H1 (cell line): ENCODE measurements around the gene ASB16. TPM values are rescaled to one million over a fixed set of nuclear protein-coding genes. Genes with fewer than 3 reads are reported as not detected.
A peak's percentile ranks its signal among the peaks of the same experiment; 100 is the strongest.

Experiments used
- CTCF ChIA-PET: fragments of 300-600 bp; sonication (Branson Sonifier 250); formaldehyde crosslinking; loops from one replicate; lab custom pipeline; 2021; ENCODE audit not compliant: partially characterized antibody; lab: Charles Lee
- POLR2A ChIA-PET: fragments of 300-600 bp; sonication (Branson Sonifier 250); formaldehyde crosslinking; loops from one replicate; lab custom pipeline; 2021; ENCODE audit warnings: inconsistent platforms; ENCODE audit not compliant: partially characterized antibody; lab: Charles Lee
- DNase-seq, 2 experiments: peaks; one replicate each; pipeline versions ENCODE4 v3.0.0 to v3.0.0-alpha.2; 2010 to 2022; ENCODE audit warnings: low spot score in 2 of 2, low read depth in 1 of 2, mixed read lengths in 1 of 2
- FAIRE-seq: peaks from 2 replicates; lab custom pipeline; 2011; peaks lifted over from hg19 to GRCh38; lab: Jason Lieb, UNC
- H2AFZ ChIP-seq: 2 replicates; pipeline ENCODE4 v1.8.1; 2012; ENCODE audit warnings: low read length, inconsistent platforms
- H2AK5ac ChIP-seq: 2 replicates; pipeline ENCODE4 v1.6.1; 2013; ENCODE audit warnings: low read depth, low read length
- H2BK120ac ChIP-seq: replicated peaks from 2 replicates; pipeline ENCODE3; 2013; ENCODE audit warnings: low read depth, low read length, inconsistent platforms
- H2BK12ac ChIP-seq: 2 replicates; pipeline ENCODE4 v1.6.1; 2013; ENCODE audit warnings: low read depth, low read length
- H2BK15ac ChIP-seq: 2 replicates; pipeline ENCODE4 v1.6.1; 2013; ENCODE audit warnings: low read length
- H2BK20ac ChIP-seq: 2 replicates; pipeline ENCODE4 v1.6.1; 2013; ENCODE audit warnings: low read length
- H2BK5ac ChIP-seq: 2 replicates; pipeline ENCODE4 v1.6.1; 2013; ENCODE audit warnings: low read depth, low read length
- H3K14ac ChIP-seq: 2 replicates; pipeline ENCODE4 v1.6.1; 2013; ENCODE audit warnings: inconsistent platforms; ENCODE audit not compliant: insufficient read length
- H3K18ac ChIP-seq: 2 replicates; pipeline ENCODE4 v1.6.1; 2013; ENCODE audit warnings: low read length; ENCODE audit errors: extremely low read depth
- H3K23ac ChIP-seq: 2 replicates; pipeline ENCODE4 v1.6.1; 2013; ENCODE audit warnings: inconsistent platforms; ENCODE audit not compliant: insufficient read length
- H3K23me2 ChIP-seq: 2 replicates; pipeline ENCODE4 v1.6.1; 2013; ENCODE audit warnings: low read depth, low read length
- H3K27ac ChIP-seq: 2 replicates; pipeline ENCODE4 v1.6.1; 2011; ENCODE audit warnings: low read depth, low read length, inconsistent platforms
- H3K27me3 ChIP-seq, 4 experiments: replicated peaks in 1 of 4; 1 replicate in 1 of 4; 2 replicates in 3 of 4; pipeline versions ENCODE4 v1.6.1 to v1.8.1; 2011 to 2013; ENCODE audit warnings: low read length in 3 of 4, mild to moderate bottlenecking in 3 of 4, inconsistent platforms in 2 of 4, mixed read lengths in 2 of 4, moderate library complexity in 1 of 4; ENCODE audit not compliant: control insufficient read depth in 3 of 4, insufficient read depth in 3 of 4; ENCODE audit errors: extremely low read depth in 1 of 4
- H3K36me3 ChIP-seq, 4 experiments: 2 replicates each; pipeline versions ENCODE4 v1.6.1 to v1.8.1; 2011 to 2013; ENCODE audit warnings: mild to moderate bottlenecking in 4 of 4, low read length in 3 of 4, moderate library complexity in 2 of 4, control low read depth in 1 of 4, inconsistent platforms in 1 of 4; ENCODE audit not compliant: insufficient read depth in 4 of 4, control insufficient read depth in 2 of 4
- H3K4ac ChIP-seq: replicated peaks from 2 replicates; pipeline ENCODE3; 2013; ENCODE audit warnings: low read length, low read depth, mixed read lengths, inconsistent platforms; ENCODE audit not compliant: insufficient read length
- H3K4me1 ChIP-seq, 4 experiments: replicated peaks in 1 of 4; 1 replicate in 1 of 4; 2 replicates in 3 of 4; pipeline versions ENCODE4 v1.6.1 to v1.8.1; 2011 to 2013; ENCODE audit warnings: low read length in 3 of 4, inconsistent platforms in 2 of 4, mixed read lengths in 1 of 4; ENCODE audit not compliant: insufficient read depth in 4 of 4, control insufficient read depth in 3 of 4
- H3K4me2 ChIP-seq, 2 experiments: 2 replicates each; pipeline versions ENCODE4 v1.6.1 to v1.8.1; 2011 to 2013; ENCODE audit warnings: low read depth in 2 of 2, low read length in 2 of 2, control low read depth in 1 of 2, inconsistent platforms in 1 of 2, mild to moderate bottlenecking in 1 of 2; ENCODE audit not compliant: insufficient read depth in 1 of 2
- H3K4me3 ChIP-seq, 4 experiments: fragments of 200-600, 300-600 bp in 1 of 4; sonication (generic), shearing (Covaris generic), sonication (Bioruptor Twin) in 1 of 4; 2 replicates each; pipeline versions ENCODE4 v1.5.1 to v1.8.1; 2011 to 2016; ENCODE audit warnings: low read length in 4 of 4, low read depth in 3 of 4, control low read depth in 2 of 4, inconsistent platforms in 2 of 4, mild to moderate bottlenecking in 2 of 4, mixed read lengths in 1 of 4, moderate library complexity in 1 of 4; ENCODE audit not compliant: insufficient read depth in 2 of 4; ENCODE audit errors: extremely low read depth in 1 of 4
- H3K56ac ChIP-seq: replicated peaks from 2 replicates; pipeline ENCODE3; 2013; ENCODE audit warnings: low read depth, mild to moderate bottlenecking, mixed read lengths, low read length, inconsistent platforms; ENCODE audit not compliant: insufficient read length
- H3K79me1 ChIP-seq: 2 replicates; pipeline ENCODE4 v1.6.1; 2013; ENCODE audit warnings: low read depth, low read length, control low read depth
- H3K79me2 ChIP-seq, 2 experiments: 2 replicates each; pipeline versions ENCODE4 v1.6.1 to v1.8.1; 2012 to 2013; ENCODE audit warnings: low read length in 2 of 2, mild to moderate bottlenecking in 2 of 2, inconsistent platforms in 1 of 2; ENCODE audit not compliant: insufficient read depth in 2 of 2, control insufficient read depth in 1 of 2
- H3K9ac ChIP-seq, 4 experiments: replicated peaks in 1 of 4; 1 replicate in 1 of 4; 2 replicates in 3 of 4; pipeline versions ENCODE4 v1.6.1 to v1.8.1; 2011 to 2013; ENCODE audit warnings: low read depth in 3 of 4, low read length in 3 of 4, control low read depth in 2 of 4, mild to moderate bottlenecking in 2 of 4, moderate library complexity in 2 of 4, inconsistent platforms in 1 of 4; ENCODE audit errors: extremely low read depth in 1 of 4
- H3K9me3 ChIP-seq, 2 experiments: 2 replicates each; pipeline versions ENCODE4 v1.6.1 to v1.8.1; 2012 to 2013; ENCODE audit warnings: mild to moderate bottlenecking in 2 of 2, moderate library complexity in 2 of 2, control low read depth in 1 of 2, inconsistent platforms in 1 of 2, low read depth in 1 of 2, low read length in 1 of 2, mixed read lengths in 1 of 2; ENCODE audit not compliant: insufficient read depth in 2 of 2
- H4K20me1 ChIP-seq, 2 experiments: replicated peaks in 1 of 2; 2 replicates each; pipeline versions ENCODE3 to v1.8.1; 2011 to 2013; ENCODE audit warnings: inconsistent platforms in 2 of 2, low read length in 2 of 2, mild to moderate bottlenecking in 1 of 2; ENCODE audit not compliant: insufficient read depth in 2 of 2, control insufficient read depth in 1 of 2
- H4K5ac ChIP-seq: 2 replicates; pipeline ENCODE4 v1.6.1; 2013; ENCODE audit warnings: low read length, low read depth, mixed read lengths, inconsistent platforms; ENCODE audit not compliant: insufficient read length
- H4K8ac ChIP-seq: 2 replicates; pipeline ENCODE4 v1.8.0; 2013; ENCODE audit warnings: mild to moderate bottlenecking, moderate library complexity, low read length, inconsistent platforms; ENCODE audit not compliant: insufficient read depth; ENCODE audit errors: extremely low read depth
- H4K91ac ChIP-seq: replicated peaks from 2 replicates; pipeline ENCODE3; 2013; ENCODE audit warnings: low read length, mixed read lengths, inconsistent platforms; ENCODE audit not compliant: insufficient read length
- CTCF ChIP-seq, 3 experiments: IDR thresholded peaks; 1 replicate in 2 of 3; 2 replicates in 1 of 3; pipeline versions ENCODE4 v1.5.1 to v1.6.1; 2011; ENCODE audit warnings: low read length in 3 of 3, mild to moderate bottlenecking in 3 of 3, inconsistent platforms in 2 of 3, low read depth in 1 of 3, moderate library complexity in 1 of 3; ENCODE audit not compliant: insufficient read depth in 1 of 3; ENCODE audit errors: control extremely low read depth in 1 of 3
- HDAC6 ChIP-seq: IDR thresholded peaks from one replicate; pipeline ENCODE4 v1.7.1; 2012; ENCODE audit warnings: low read depth, mild to moderate bottlenecking, inconsistent platforms, low read length, moderate library complexity
- RAD21 ChIP-seq, 2 experiments: IDR thresholded peaks in 1 of 2; conservative IDR thresholded peaks in 1 of 2; 2 replicates each; pipeline ENCODE4 v1.6.1; 2011; ENCODE audit warnings: low read depth in 2 of 2, low read length in 2 of 2, improper control_type of control experiment in 1 of 2, inconsistent platforms in 1 of 2, mild to moderate bottlenecking in 1 of 2, moderate library complexity in 1 of 2
- SRF ChIP-seq: IDR thresholded peaks from 2 replicates; pipeline ENCODE4 v1.6.1; 2011; ENCODE audit warnings: mild to moderate bottlenecking, low read depth, low read length, moderate library complexity
- TAF7 ChIP-seq: optimal IDR thresholded peaks from 2 replicates; pipeline ENCODE3; 2011; ENCODE audit warnings: low read depth, mild to moderate bottlenecking, inconsistent platforms, low read length, moderate library complexity, borderline replicate concordance
- TBP ChIP-seq: IDR thresholded peaks from 2 replicates; pipeline ENCODE4 v1.6.1; 2011; ENCODE audit warnings: low read depth, low read length, improper control_type of control experiment
- WGBS, 2 experiments: shearing (Covaris generic) in 1 of 2; methylation state at CpG; one replicate each; pipeline versions ENCODE4 v1.1.6 to v1.1.7; 2013 to 2015; ENCODE audit warnings: low lambda C conversion rate in 2 of 2, mixed read lengths in 2 of 2, inconsistent platforms in 1 of 2, low coverage in 1 of 2, missing lambda C conversion rate in 1 of 2; ENCODE audit not compliant: insufficient replicate concordance in 2 of 2, insufficient coverage in 1 of 2, insufficient read length in 1 of 2; ENCODE audit errors: extremely low coverage in 1 of 2, missing lambda C conversion rate in 1 of 2; 5-methylcytosine and 5-hydroxymethylcytosine counted together
- polyA plus RNA-seq, 7 experiments: library from polyadenylated mRNA; depleted of rRNA in 3 of 7; stranded (reverse) in 5 of 7; unstranded in 2 of 7; fragments of >200 nt in 5 of 7; fragments of 200-250 nt in 2 of 7; gene quantifications; 1 replicate in 5 of 7; 2 replicates in 1 of 7; 4 replicates in 1 of 7; pipeline versions ENCODE4 v1.2.1 to v1.2.3, GENCODE V29; 2011 to 2013; ENCODE audit warnings: missing spikeins in 2 of 7, mixed read lengths in 2 of 7
- total RNA-seq: library from RNA; stranded (reverse); fragmentation: NEBNext Ultra II Directional; extraction: Animal tissue kit (Norgen Biotek cat#: 25700); gene quantifications from 2 replicates; pipeline ENCODE4 v1.2.1, GENCODE V29; 2021

The ASB16 gene
- total and polyA plus RNA-seq, 2 of the 8 experiments (the other 6 are each of a cell fraction or from before 2014, with no cell fraction given): 0.05 TPM; not detected in 1

GRCh38 chr17:44219616-44220212 lies 49.2 kb downstream of the ASB16 start, which contains the start of gene UBTF:
TSS of gene UBTF (minus strand) at chr17:44219675. CDS start at chr17:44218229, 1,446 bp downstream.
- Histone ChIP-seq H3K79me2 (peaks cover 11 to 23% of the 10 kb centered on the region in 2 experiments), H3K56ac (peak within 1 kb of the TSS; percentile 97), H4K20me1 (peaks cover 0 to 7% of the 10 kb centered on the region in 2 experiments), H3K79me1 (peaks cover 9% of the 10 kb centered on the region), H2AFZ (no peak within 1 kb of the TSS), H3K4me2 (peak within 1 kb of the TSS; percentile 87 to 97), H3K18ac (peak within 1 kb of the TSS; percentile 97), H3K27me3 (no peaks in the 10 kb centered on the region), H4K8ac (peak within 1 kb of the TSS; percentile 99), H3K23me2 (peaks cover 21% of the 10 kb centered on the region), H2BK5ac (peak within 1 kb of the TSS; percentile 90; the same call in 1 of the 2 replicates), H3K9ac (peak within 1 kb of the TSS; percentile 67 to 96 (median 93)), H2BK120ac (no peak within 1 kb of the TSS), H3K27ac (peak within 1 kb of the TSS; percentile 92), H4K91ac (peak within 1 kb of the TSS; percentile 90), H2AK5ac (0 out of 2 replicates have a peak within 1 kb of the TSS, but pooled peaks have one; percentile 30), H3K9me3 (no peaks in the 10 kb centered on the region), H3K36me3 (peaks cover 18 to 25% (median 21%) of the 10 kb centered on the region in 4 experiments; a peak in 7 of 8 replicates), H3K4me3 (peak within 1 kb of the TSS; percentile 79 to 100 (median 88)), H2BK15ac (peak within 1 kb of the TSS; percentile 61; the same call in 1 of the 2 replicates), H4K5ac (peak within 1 kb of the TSS; percentile 85), H3K4me1 (peaks cover 4 to 21% (median 5%) of the 10 kb centered on the region in 4 experiments; a peak in 6 of 7 replicates), H2BK12ac (no peak within 1 kb of the TSS), H2BK20ac (no peak within 1 kb of the TSS), H3K14ac (no peak within 1 kb of the TSS), H3K23ac (no peak within 1 kb of the TSS), H3K4ac (no peak within 1 kb of the TSS)
- TF ChIP-seq TAF7 (peak; percentile 23), HDAC6 (no peak), SRF (no peak), TBP (peak; percentile 4; the same call in 1 of the 2 replicates), RAD21 (IDR thresholded peaks at IDR 0.05 in 1 of 2, conservative IDR thresholded peaks at IDR 0.05 in 1 of 2; ENCODE audit: low read depth in 2 of 2, low read length in 2 of 2) (no peak), CTCF (IDR thresholded peaks at IDR 0.05; ENCODE audit: control extremely low read depth in 1 of 3, insufficient read depth in 1 of 3, low read depth in 1 of 3, low read length in 3 of 3) (peak in 2 of 3 experiments; percentile 0 to 8; a peak in 1 of 4 replicates)
- DNase-seq: peak in 1 of 2 experiments; percentile 75
- ChIA-PET POLR2A (interaction anchor here (0.8 to 4.9 kb wide), 21 partner anchors 10 to 143 kb away, joined by 3 to 58 read pairs (median 4); partner anchors contain the start of genes RUNDC3A and SLC25A39), CTCF (interaction anchor here (1.0 to 1.9 kb wide), 4 partner anchors 9 to 112 kb away, joined by 3 to 6 read pairs (median 4); partner anchors contain the start of gene RUNDC3A)
- FAIRE-seq: no peak
- WGBS, 2 experiments: no CpG with 5 or more reads among the region's 76 CpGs
